OCI-LY7 (cell line): ENCODE measurements around the gene SMCP. TPM values are rescaled to one million over a fixed set of nuclear protein-coding genes. Genes with fewer than 3 reads are reported as not detected.

Source experiments
- BruUV-seq: library from RNA; stranded (reverse); fragments of 400-500 nt; replicated peaks from 2 replicates; lab custom pipeline; 2021; lab: Mats Ljungman, UMichigan
- CTCF ChIA-PET: fragments of 300-600 bp; sonication (Branson Sonifier 250); formaldehyde crosslinking; loops from one replicate; lab custom pipeline; 2022; ENCODE audit warnings: antibody characterized with exemption; ENCODE audit not compliant: unreplicated experiment; lab: Charles Lee
- POLR2A ChIA-PET: fragments of 300-600 bp; sonication (Branson Sonifier 250); formaldehyde crosslinking; loops from one replicate; lab custom pipeline; 2022; ENCODE audit warnings: antibody characterized with exemption; lab: Charles Lee
- DNase-seq: peaks from one replicate; pipeline ENCODE4 v3.0.0-alpha.2; 2015; ENCODE audit warnings: low spot score
- H2AFZ ChIP-seq: fragments of 200-600 bp; sonication (generic), shearing (Covaris generic); 2 replicates; pipeline ENCODE4 v1.6.1; 2014; ENCODE audit warnings: mild to moderate bottlenecking, antibody characterized with exemption, low read length, moderate library complexity
- H3K27ac ChIP-seq: fragments of 200-600 bp; sonication (generic); 2 replicates; pipeline ENCODE4 v1.5.1; 2014; ENCODE audit warnings: mixed run types, low read depth, mild to moderate bottlenecking, moderate library complexity, low read length, inconsistent platforms; ENCODE audit not compliant: poor library complexity, severe bottlenecking
- H3K36me3 ChIP-seq: fragments of 200-600 bp; sonication (generic); 2 replicates; pipeline ENCODE4 v1.6.1; 2014; ENCODE audit warnings: mild to moderate bottlenecking, antibody characterized with exemption, low read length, moderate library complexity, mixed read lengths; ENCODE audit not compliant: insufficient read depth
- H3K4me1 ChIP-seq: fragments of 200-600 bp; sonication (generic); 2 replicates; pipeline ENCODE4 v1.5.1; 2014; ENCODE audit warnings: mild to moderate bottlenecking, low read length; ENCODE audit not compliant: insufficient read depth, poor library complexity, severe bottlenecking
- H3K4me2 ChIP-seq: fragments of 200-600 bp; sonication (generic); 2 replicates; pipeline ENCODE4 v1.6.1; 2014; ENCODE audit warnings: mild to moderate bottlenecking, low read length
- H3K4me3 ChIP-seq: fragments of 200-600 bp; sonication (generic); 2 replicates; pipeline ENCODE4 v1.5.1; 2014; ENCODE audit warnings: mild to moderate bottlenecking, low read depth, low read length; ENCODE audit not compliant: poor library complexity, severe bottlenecking
- H3K79me2 ChIP-seq: fragments of 200-600 bp; sonication (generic); 2 replicates; pipeline ENCODE4 v1.6.1; 2016; ENCODE audit warnings: low read depth, mild to moderate bottlenecking, low read length, moderate library complexity, mixed read lengths; ENCODE audit not compliant: insufficient read depth
- H3K9me2 ChIP-seq: fragments of 200-600 bp; sonication (generic); 2 replicates; pipeline ENCODE4 v1.6.1; 2016; ENCODE audit warnings: mild to moderate bottlenecking, low read length, mixed read lengths; ENCODE audit not compliant: insufficient read depth
- H3K9me3 ChIP-seq: fragments of 200-600 bp; sonication (generic); 2 replicates; pipeline ENCODE4 v1.6.1; 2014; ENCODE audit warnings: mild to moderate bottlenecking, mixed run types, low read length, mixed read lengths
- H4K20me1 ChIP-seq: fragments of 200-600 bp; sonication (generic); 2 replicates; pipeline ENCODE4 v1.6.1; 2014; ENCODE audit warnings: mild to moderate bottlenecking, antibody characterized with exemption, low read length, moderate library complexity, mixed read lengths; ENCODE audit not compliant: insufficient read depth
- CTCF ChIP-seq: fragments of 200-600 bp; sonication (generic); conservative IDR thresholded peaks from 2 replicates; pipeline ENCODE4 v1.5.1; 2014; ENCODE audit warnings: mild to moderate bottlenecking, antibody characterized with exemption, low read length, moderate library complexity, mixed read lengths
- EZH2phosphoT487 ChIP-seq: fragments of 200-600 bp; sonication (generic); IDR thresholded peaks from 2 replicates; pipeline ENCODE4 v1.6.1; 2018; ENCODE audit warnings: low read depth, borderline replicate concordance, mild to moderate bottlenecking, mixed run types, antibody characterized with exemption, low read length, moderate library complexity, mixed read lengths
- intact Hi-C: fragments of 100-400 bp; cut with micrococcal nuclease; formaldehyde crosslinking; loops from one replicate; pipeline ENCODE4 v1.10.0; 2022; ENCODE audit not compliant: unreplicated experiment
- total RNA-seq, 2 experiments: library from RNA; depleted of rRNA in 1 of 2; stranded (reverse); fragments of >200 nt in 1 of 2; shearing (Covaris generic) in 1 of 2; gene quantifications; 2 replicates each; pipeline ENCODE4 v1.2.3, GENCODE V29; 2014 to 2022

Gene SMCP
- total RNA-seq, 2 experiments from 2014 or later = not detected

GRCh38 chr1:152924191-152924590 lies 46.1 kb downstream of the SMCP start:
- Histone ChIP-seq H3K4me2 (no peak overlapping the region), H3K9me2 (no peaks in the 10 kb centered on the region), H2AFZ (no peak overlapping the region), H3K9me3 (no peaks in the 10 kb centered on the region), H3K4me3 (no peak overlapping the region), H4K20me1 (no peaks in the 10 kb centered on the region), H3K4me1 (no peaks in the 10 kb centered on the region), H3K36me3 (no peaks in the 10 kb centered on the region), H3K27ac (no peak overlapping the region), H3K79me2 (no peaks in the 10 kb centered on the region)
- no peak for DNase-seq
- TF ChIP-seq CTCF (no peak), EZH2phosphoT487 (no peak)
- ChIA-PET POLR2A (no interaction called here), CTCF (no interaction called here)
- no TSS peak for BruUV-seq
- intact Hi-C loops = no loop called here

GRCh38 chr1:152926091-152926490 lies 48.0 kb downstream of the SMCP start:
- Histone ChIP-seq H3K9me3 (no peaks in the 10 kb centered on the region), H3K4me1 (no peaks in the 10 kb centered on the region), H3K4me2 (no peak overlapping the region), H3K79me2 (no peaks in the 10 kb centered on the region), H3K36me3 (no peaks in the 10 kb centered on the region), H3K4me3 (no peak overlapping the region), H2AFZ (no peak overlapping the region), H3K27ac (no peak overlapping the region), H4K20me1 (no peaks in the 10 kb centered on the region), H3K9me2 (no peaks in the 10 kb centered on the region)
- CTCF ChIA-PET = no interaction called here
- POLR2A ChIA-PET = no interaction called here
- intact Hi-C loops = no loop called here
- no TSS peak for BruUV-seq
- TF ChIP-seq CTCF (peak; percentile 52), EZH2phosphoT487 (no peak)
- peak; percentile 7 for DNase-seq

- Histone ChIP-seq H3K9me3 (no peaks in the 10 kb centered on the region), H3K9me2 (no peaks in the 10 kb centered on the region), H4K20me1 (no peaks in the 10 kb centered on the region), H3K36me3 (no peaks in the 10 kb centered on the region), H3K79me2 (no peaks in the 10 kb centered on the region), H3K4me3 (no peak overlapping the region), H3K27ac (no peak overlapping the region), H2AFZ (no peak overlapping the region), H3K4me2 (no peak overlapping the region), H3K4me1 (no peaks in the 10 kb centered on the region)
- intact Hi-C loops = no loop called here
- no peak for TF ChIP-seq EZH2phosphoT487
- no peak for TF ChIP-seq CTCF
- no TSS peak for BruUV-seq
- ChIA-PET CTCF (no interaction called here), POLR2A (no interaction called here)
- no peak for DNase-seq
Measured at GRCh38 chr1:152928671-152929070, 50.5 kb downstream of the SMCP start.
